HG03139 (cell line): Measurements from ENCODE around the gene MIEF1.
A peak's percentile ranks its signal among the peaks of the same experiment; 100 is the strongest.

Experiments used
- ATAC-seq: cut with Tn5 transposase; IDR thresholded peaks from one replicate; pipeline ENCODE4 v1.9.1; 2021; ENCODE audit not compliant: unreplicated experiment

Gene MIEF1

GRCh38 chr22:39470451-39471291, 31.4 kb upstream of the MIEF1 start:
- ATAC-seq = no peak

DNA sequence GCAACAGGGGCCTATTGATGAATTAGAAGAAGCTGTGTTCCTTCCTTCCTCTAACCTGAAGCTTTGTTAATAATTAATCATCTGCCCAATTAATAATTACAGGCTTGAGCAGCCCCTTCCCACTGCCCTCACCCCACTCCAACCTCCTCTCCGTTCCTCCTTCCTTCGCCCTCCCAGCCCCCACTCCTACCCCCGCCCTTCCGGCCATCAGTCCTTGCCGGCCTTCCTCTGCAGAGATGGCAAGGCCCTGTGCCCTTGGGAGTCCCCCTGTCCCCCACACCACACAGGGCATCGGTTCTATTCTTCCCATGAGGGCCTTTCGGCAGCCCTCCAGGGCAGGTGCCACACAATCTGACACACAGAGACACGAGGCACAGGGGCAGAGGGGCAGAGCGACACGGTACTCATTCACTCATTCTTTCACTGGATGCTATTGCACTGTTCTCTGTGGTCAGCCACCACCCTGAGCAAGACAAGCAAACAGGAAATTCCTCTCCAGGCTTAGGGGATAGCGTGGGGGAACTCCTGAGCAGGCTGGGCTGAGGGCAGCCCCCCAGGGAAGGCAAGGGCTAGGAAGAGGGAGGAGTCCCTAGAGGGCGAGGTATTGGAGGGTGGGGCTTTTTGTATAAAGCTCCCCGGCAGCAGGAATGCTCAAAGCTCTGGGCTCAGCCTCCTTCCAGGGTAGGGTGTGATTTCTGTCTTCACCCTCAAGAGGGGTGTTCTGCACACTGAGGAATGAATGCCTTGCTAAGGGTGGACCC, 30.5 kb upstream of the MIEF1 start:
- ATAC-seq = peak; percentile 61

GRCh38 chr22:39472570-39473556, 29.2 kb upstream of the MIEF1 start:
- no peak for ATAC-seq

- no peak for ATAC-seq
Measured at GRCh38 chr22:39473851-39474250, 28.2 kb upstream of the MIEF1 start.

DNA sequence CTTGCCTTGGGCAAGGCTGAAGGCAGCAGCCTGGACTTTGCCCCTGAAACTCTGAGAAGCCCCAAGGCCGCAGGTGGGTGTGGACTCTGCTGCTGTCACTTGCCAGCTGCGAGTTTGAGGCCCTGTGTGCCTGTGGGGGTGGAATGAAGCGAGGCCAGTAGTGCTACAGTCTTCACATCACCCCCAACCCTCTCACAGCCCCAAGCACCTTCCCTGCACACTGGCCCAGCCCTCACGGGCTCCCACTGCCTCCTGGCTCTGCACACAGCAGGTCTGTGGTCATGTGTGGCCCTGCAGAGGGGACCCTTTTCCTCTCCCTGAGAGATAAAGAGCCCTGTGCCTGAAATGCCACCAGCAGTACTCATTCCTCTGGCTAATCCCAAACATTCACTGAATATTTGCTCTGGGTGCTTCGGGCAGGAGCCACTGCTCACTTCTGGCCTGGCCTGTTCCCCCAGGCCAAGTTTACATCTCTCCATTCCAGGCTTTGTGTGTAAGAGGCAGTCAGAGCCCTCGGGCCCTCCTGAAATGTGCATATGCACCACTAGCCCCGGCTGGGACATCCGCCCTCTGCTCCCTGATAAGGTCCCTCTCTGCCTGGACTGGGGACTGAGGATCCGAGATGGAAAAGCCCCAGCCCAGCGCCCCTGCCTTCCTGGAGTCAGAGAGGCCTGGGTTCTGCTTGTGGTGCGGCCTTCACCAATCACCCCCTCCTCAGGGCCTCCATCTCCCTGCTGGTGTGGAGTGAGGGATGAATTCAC, 27.6 kb upstream of the MIEF1 start:
- ATAC-seq = no peak

DNA sequence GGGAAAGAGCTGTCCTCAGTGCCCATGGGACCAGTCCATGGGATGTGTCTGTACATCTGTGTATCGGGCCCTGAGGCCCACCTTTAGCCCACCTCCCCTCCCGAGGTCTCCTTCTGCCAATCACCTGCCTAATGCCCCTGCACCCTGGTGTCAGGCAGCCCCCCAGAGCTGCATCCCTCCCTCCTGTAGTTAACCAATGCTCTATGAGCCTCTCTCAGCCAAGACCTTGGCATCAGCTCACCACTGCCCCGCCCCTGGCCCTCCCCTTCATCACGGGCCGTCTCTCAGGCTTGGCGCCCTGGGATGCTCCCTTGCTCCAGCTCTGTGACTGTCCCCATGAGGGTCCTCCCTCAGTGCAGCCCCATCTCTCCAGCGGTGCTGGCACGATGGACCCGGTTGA, 26.8 kb upstream of the MIEF1 start:
- no peak for ATAC-seq

- ATAC-seq = no peak
Measured at GRCh38 chr22:39475902-39476301, 26.2 kb upstream of the MIEF1 start.

DNA sequence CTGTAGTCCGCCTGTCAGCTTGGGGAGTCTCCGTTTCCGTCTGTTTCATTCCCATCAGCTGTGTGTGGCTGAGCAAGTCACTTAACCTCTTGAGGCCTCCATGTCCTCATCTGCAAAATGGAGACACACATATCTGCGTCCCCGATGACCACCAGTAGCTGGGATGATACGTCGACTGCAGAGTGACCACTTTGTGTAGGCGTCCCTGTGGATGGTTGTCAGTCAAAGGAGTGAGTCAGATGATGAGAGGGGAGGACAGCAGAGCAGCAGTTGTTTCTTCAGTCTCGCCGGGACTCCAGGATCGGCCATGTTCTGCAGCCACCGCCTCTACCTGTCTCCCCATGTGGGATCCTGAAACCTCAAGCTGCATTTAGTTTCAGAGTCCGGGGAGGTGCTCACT, 25.4 kb upstream of the MIEF1 start:
- no peak for ATAC-seq

DNA sequence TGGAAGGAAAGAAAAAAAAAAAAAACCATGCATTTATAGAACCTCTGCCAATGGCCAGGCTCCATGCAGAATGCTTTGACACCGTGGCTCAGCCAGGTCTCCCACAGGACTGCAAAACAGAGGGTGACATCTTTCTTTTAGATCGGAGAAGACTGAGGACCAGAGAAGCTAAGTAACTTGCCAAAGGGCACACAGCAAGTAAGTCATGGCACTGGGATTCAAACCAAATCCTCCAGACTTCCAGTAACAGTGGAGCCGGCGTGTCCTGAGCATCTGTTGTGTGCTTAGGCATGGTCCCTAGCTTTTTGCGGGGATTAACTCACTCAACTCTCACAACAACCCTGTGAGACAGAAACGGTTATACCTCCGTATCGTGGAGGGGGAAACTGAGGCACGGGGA, 24.5 kb upstream of the MIEF1 start:
- ATAC-seq = no peak

DNA sequence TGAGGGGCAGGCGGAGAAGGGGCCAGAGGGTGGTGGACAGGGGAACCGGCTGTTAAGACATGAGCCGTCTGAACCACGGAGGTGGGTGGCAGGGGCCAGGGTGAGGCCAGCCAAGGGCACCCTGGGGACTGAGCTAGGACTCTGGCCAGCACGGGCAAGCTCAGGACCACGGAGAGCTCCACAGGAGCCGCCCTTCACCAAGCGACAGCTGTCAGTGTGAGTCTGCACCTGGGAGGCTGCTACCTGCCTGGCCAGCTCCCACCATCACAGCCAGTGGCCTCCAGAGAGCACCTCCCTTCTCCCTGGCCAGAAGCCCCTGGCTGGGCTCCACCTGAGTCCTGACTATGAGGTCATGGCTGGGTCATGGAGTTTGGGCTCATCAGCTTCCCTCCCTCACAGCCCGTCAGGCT, 23.6 kb upstream of the MIEF1 start:
- no peak for ATAC-seq

DNA sequence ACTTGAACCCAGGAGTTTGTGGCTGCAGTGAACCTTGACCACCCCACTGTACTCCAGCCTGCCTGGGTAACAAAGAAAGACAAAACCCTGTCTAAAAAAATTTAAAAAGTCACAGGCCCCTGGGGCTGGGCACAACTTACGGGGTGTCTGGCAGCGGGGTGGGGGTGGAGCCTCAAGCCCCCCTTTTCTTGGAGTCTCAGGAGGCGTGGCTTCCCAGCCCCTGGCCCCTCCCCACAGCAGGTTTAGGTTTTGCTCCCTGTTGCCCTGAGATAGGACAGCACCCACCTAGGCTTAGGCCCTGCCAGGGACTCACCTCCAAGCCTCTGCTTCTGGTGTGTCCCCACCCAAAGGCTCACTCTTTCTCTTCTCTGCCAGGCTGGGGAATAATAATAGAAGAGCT, 22.8 kb upstream of the MIEF1 start:
- no peak for ATAC-seq

- no peak for ATAC-seq
Measured at GRCh38 chr22:39480557-39480956, 21.5 kb upstream of the MIEF1 start.

GRCh38 chr22:39481054-39481453, 21.0 kb upstream of the MIEF1 start:
- no peak for ATAC-seq

- ATAC-seq = no peak
Measured at GRCh38 chr22:39481595-39481994, 20.5 kb upstream of the MIEF1 start.

GRCh38 chr22:39482768-39483167, 19.3 kb upstream of the MIEF1 start:
- ATAC-seq = no peak

DNA sequence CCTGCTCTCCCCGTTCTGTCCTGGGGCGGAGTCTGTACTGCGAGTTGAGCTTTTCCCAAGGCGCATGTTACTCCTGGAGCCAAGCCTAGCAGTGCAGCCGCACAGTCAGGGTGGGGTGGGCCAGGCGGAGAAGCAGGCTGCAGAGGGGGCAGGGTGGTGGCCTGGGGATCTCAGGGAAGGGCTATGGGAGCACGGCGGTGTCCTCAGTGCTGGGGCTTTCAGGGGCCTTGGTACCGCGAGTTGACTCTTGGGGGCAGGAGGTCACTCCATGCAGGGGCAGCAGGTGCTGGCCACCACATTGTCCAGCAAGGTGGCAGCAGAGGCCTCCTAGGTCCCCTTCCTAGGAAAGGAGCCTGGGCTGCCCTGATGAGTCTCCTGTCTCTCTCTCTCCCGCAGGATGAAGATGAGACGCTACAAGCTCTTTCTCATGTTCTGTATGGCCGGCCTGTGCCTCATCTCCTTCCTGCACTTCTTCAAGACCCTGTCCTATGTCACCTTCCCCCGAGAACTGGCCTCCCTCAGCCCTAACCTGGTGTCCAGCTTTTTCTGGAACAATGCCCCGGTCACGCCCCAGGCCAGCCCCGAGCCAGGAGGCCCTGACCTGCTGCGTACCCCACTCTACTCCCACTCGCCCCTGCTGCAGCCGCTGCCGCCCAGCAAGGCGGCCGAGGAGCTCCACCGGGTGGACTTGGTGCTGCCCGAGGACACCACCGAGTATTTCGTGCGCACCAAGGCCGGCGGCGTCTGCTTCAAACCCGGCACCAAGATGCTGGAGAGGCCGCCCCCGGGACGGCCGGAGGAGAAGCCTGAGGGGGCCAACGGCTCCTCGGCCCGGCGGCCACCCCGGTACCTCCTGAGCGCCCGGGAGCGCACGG, 14.9 kb upstream of the MIEF1 start:
- ATAC-seq = no peak

- no peak for ATAC-seq
Measured at GRCh38 chr22:39487826-39488520, 14.1 kb upstream of the MIEF1 start.

DNA sequence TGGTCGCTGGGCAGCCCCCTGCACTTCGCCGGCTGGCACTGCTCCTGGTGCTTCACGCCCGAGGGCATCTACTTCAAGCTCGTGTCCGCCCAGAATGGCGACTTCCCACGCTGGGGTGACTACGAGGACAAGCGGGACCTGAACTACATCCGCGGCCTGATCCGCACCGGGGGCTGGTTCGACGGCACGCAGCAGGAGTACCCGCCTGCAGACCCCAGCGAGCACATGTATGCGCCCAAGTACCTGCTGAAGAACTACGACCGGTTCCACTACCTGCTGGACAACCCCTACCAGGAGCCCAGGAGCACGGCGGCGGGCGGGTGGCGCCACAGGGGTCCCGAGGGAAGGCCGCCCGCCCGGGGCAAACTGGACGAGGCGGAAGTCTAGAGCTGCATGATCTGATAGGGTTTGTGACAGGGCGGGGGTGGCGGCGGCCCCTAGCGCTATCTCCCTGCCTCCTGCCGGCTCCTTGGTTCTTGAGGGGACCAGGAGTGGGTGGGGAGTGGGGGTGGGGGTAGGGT, 13.5 kb upstream of the MIEF1 start:
- no peak for ATAC-seq
